HG02943 (cell line): ENCODE data around the gene LILRA5.
"Not testable (repeated sequence)": the region's sequence is repeated elsewhere in the genome, so short reads cannot be mapped to it uniquely, and the experiment has no call there.

Source experiments
- ATAC-seq: cut with Tn5 transposase; IDR thresholded peaks from one replicate; pipeline ENCODE4 v1.9.1; 2021; ENCODE audit warnings: mild to moderate bottlenecking, low read depth, moderate library complexity; ENCODE audit not compliant: unreplicated experiment

Gene LILRA5

GRCh38 chr19:54312436-54313377 lies at the start of gene LILRA5:
Gene LILRA5, minus strand, starts transcription at chr19:54313166. Its CDS starts 147 bp downstream, at chr19:54313019.
- ATAC-seq, result no peak

- ATAC-seq, result not testable (repeated sequence)
Measured at GRCh38 chr19:54361680-54362422, 48.9 kb upstream of the LILRA5 start.

GRCh38 chr19:54359149-54359820 lies 46.3 kb upstream of the LILRA5 start:
- peak; percentile 65 for ATAC-seq

GRCh38 chr19:54357381-54357780 lies 44.4 kb upstream of the LILRA5 start:
- no peak for ATAC-seq

- ATAC-seq, result no peak
Measured at GRCh38 chr19:54356444-54357056, 43.6 kb upstream of the LILRA5 start.

- ATAC-seq, result no peak
Measured at GRCh38 chr19:54355675-54356074, 42.7 kb upstream of the LILRA5 start.

GRCh38 chr19:54354761-54355160 lies 41.8 kb upstream of the LILRA5 start:
- ATAC-seq, result no peak

GRCh38 chr19:54352546-54352945 lies 39.6 kb upstream of the LILRA5 start:
- no peak for ATAC-seq

GRCh38 chr19:54352041-54352440 lies 39.1 kb upstream of the LILRA5 start:
- no peak for ATAC-seq

- no peak for ATAC-seq
Measured at GRCh38 chr19:54351474-54351873, 38.5 kb upstream of the LILRA5 start.

- ATAC-seq, result no peak
Measured at GRCh38 chr19:54345938-54346386, 33.0 kb upstream of the LILRA5 start.

GRCh38 chr19:54343868-54344267 lies 30.9 kb upstream of the LILRA5 start:
- no peak for ATAC-seq

GRCh38 chr19:54341295-54341694 lies 28.3 kb upstream of the LILRA5 start:
- ATAC-seq, result no peak

GRCh38 chr19:54339646-54340358 lies 26.8 kb upstream of the LILRA5 start:
- ATAC-seq, result no peak

GRCh38 chr19:54338521-54338920 lies 25.6 kb upstream of the LILRA5 start:
- ATAC-seq, result no peak

GRCh38 chr19:54337858-54338230 lies 24.9 kb upstream of the LILRA5 start:
- no peak for ATAC-seq

- ATAC-seq, result no peak
Measured at GRCh38 chr19:54336893-54337857, 24.2 kb upstream of the LILRA5 start.

- ATAC-seq, result no peak
Measured at GRCh38 chr19:54335979-54336892, 23.3 kb upstream of the LILRA5 start.
